Measurements from ENCODE around the gene JAML.

Gene JAML

DNA sequence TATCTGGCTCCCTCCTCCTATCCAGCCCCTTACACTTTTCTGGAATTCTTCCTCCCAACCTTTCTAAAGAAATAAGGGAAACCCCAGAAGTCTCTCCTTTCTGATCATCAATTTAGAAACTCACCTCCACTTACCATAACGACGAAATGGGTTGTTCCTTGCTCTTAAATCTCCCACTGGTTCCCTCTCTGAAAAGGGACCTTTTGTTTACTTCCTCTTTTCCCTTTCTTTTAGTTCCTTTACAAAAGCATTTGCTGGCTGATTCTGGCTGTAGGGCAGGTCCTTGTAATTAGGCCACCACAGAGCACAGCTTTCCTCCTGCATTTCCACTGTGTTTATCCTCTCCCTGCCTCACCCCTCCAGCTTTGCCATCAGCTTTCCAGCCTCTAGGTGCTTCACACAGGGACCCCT, 12.0 kb downstream of the JAML start:
- no peaks in the 10 kb centered on the region for H3K36me3 ChIP-seq (ENCODE audit: control insufficient read depth, low read depth, low read length)
- H3K9me3 ChIP-seq (ENCODE audit: control insufficient read depth, low read depth, low read length) = no peaks in the 10 kb centered on the region
- H3K27me3 ChIP-seq (ENCODE audit: control insufficient read depth, insufficient read depth, low read length) = no peaks in the 10 kb centered on the region
- no peak overlapping the region for H3K4me3 ChIP-seq (ENCODE audit: low read length)
- H3K4me1 ChIP-seq (ENCODE audit: control insufficient read depth, low read depth, low read length) = peaks cover 32% of the 10 kb centered on the region
- H3K27ac ChIP-seq (ENCODE audit: low read length) = no peak overlapping the region
- no peak overlapping the region for H3K9ac ChIP-seq (ENCODE audit: low read length)

DNA sequence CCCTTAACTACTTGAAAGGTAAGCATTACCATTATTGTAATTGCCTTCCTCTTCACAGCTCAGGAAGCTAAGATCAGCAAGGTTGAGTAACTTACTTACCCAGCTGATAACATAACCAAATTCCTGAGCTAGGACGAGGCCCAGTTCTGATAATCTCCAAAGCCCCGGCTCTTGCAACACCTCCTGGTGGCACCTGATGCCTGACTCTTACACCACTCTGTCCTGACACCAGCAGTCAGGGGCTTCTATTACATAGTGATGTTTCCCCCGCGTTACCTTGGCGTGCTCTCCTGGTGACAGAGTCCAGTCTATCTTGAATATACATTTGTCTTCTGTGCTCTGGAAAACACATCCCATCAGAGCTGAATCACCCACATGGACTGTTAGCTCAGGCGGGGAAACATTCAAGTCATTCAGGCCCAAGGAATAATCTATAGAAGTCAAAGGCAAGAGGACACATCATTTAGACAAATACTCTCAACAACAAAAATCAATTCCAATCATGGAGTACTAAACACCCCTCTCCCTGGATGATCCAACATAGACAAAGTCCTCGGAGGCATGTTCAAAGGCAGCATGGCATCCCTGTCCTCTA, 12.6 kb downstream of the JAML start:
- Histone ChIP-seq H3K9me3 (ENCODE audit: control insufficient read depth, low read depth, low read length) (no peaks in the 10 kb centered on the region), H3K4me1 (ENCODE audit: control insufficient read depth, low read depth, low read length) (peaks cover 32% of the 10 kb centered on the region), H3K36me3 (ENCODE audit: control insufficient read depth, low read depth, low read length) (no peaks in the 10 kb centered on the region), H3K9ac (ENCODE audit: low read length) (no peak overlapping the region), H3K27ac (ENCODE audit: low read length) (no peak overlapping the region), H3K4me3 (ENCODE audit: low read length) (no peak overlapping the region), H3K27me3 (ENCODE audit: control insufficient read depth, insufficient read depth, low read length) (no peaks in the 10 kb centered on the region)

- H3K9me3 ChIP-seq (ENCODE audit: control insufficient read depth, low read depth, low read length) = no peaks in the 10 kb centered on the region
- peaks cover 35% of the 10 kb centered on the region for H3K4me1 ChIP-seq (ENCODE audit: control insufficient read depth, low read depth, low read length)
- no peak overlapping the region for H3K9ac ChIP-seq (ENCODE audit: low read length)
- no peak overlapping the region for H3K27ac ChIP-seq (ENCODE audit: low read length)
- no peaks in the 10 kb centered on the region for H3K36me3 ChIP-seq (ENCODE audit: control insufficient read depth, low read depth, low read length)
- H3K4me3 ChIP-seq (ENCODE audit: low read length) = peak overlapping the region; percentile 0
- no peaks in the 10 kb centered on the region for H3K27me3 ChIP-seq (ENCODE audit: control insufficient read depth, insufficient read depth, low read length)
Measured at GRCh38 chr11:118211006-118211405, 13.8 kb downstream of the JAML start.

- Histone ChIP-seq H3K9me3 (ENCODE audit: control insufficient read depth, low read depth, low read length) (no peaks in the 10 kb centered on the region), H3K27me3 (ENCODE audit: control insufficient read depth, insufficient read depth, low read length) (no peaks in the 10 kb centered on the region), H3K36me3 (ENCODE audit: control insufficient read depth, low read depth, low read length) (no peaks in the 10 kb centered on the region), H3K27ac (ENCODE audit: low read length) (no peak overlapping the region), H3K4me1 (ENCODE audit: control insufficient read depth, low read depth, low read length) (peaks cover 35% of the 10 kb centered on the region), H3K9ac (ENCODE audit: low read length) (no peak overlapping the region), H3K4me3 (ENCODE audit: low read length) (no peak overlapping the region)
Measured at GRCh38 chr11:118210323-118210722, 14.5 kb downstream of the JAML start.

DNA sequence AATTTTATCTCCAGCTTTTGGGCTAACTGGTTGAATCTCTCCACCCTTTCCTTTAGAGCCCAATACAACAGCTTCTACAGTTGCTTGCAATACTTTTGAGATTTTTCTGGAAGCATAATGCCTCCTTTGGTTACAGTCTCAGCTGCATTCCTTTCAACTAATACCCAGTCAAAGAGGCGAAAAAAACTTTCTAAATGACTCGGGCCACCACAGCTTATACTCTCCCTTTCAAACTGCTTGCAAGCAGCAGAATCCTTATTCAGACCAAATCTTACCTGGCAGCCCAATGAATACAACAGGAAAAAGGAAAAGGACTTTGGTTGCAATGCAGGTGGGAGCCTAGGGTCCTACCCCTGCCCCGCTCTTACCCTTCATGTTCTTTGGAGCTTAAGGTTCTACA, 15.8 kb downstream of the JAML start:
- no peak overlapping the region for H3K4me3 ChIP-seq (ENCODE audit: low read length)
- no peak overlapping the region for H3K27ac ChIP-seq (ENCODE audit: low read length)
- no peaks in the 10 kb centered on the region for H3K9me3 ChIP-seq (ENCODE audit: control insufficient read depth, low read depth, low read length)
- peaks cover 35% of the 10 kb centered on the region for H3K4me1 ChIP-seq (ENCODE audit: control insufficient read depth, low read depth, low read length)
- no peak overlapping the region for H3K9ac ChIP-seq (ENCODE audit: low read length)
- H3K36me3 ChIP-seq (ENCODE audit: control insufficient read depth, low read depth, low read length) = no peaks in the 10 kb centered on the region
- H3K27me3 ChIP-seq (ENCODE audit: control insufficient read depth, insufficient read depth, low read length) = no peaks in the 10 kb centered on the region

GRCh38 chr11:118207079-118207478, 17.7 kb downstream of the JAML start:
- H3K4me1 ChIP-seq (ENCODE audit: control insufficient read depth, low read depth, low read length) = peaks cover 21% of the 10 kb centered on the region
- no peak overlapping the region for H3K9ac ChIP-seq (ENCODE audit: low read length)
- H3K9me3 ChIP-seq (ENCODE audit: control insufficient read depth, low read depth, low read length) = no peaks in the 10 kb centered on the region
- no peaks in the 10 kb centered on the region for H3K27me3 ChIP-seq (ENCODE audit: control insufficient read depth, insufficient read depth, low read length)
- H3K36me3 ChIP-seq (ENCODE audit: control insufficient read depth, low read depth, low read length) = no peaks in the 10 kb centered on the region
- no peak overlapping the region for H3K27ac ChIP-seq (ENCODE audit: low read length)
- H3K4me3 ChIP-seq (ENCODE audit: low read length) = no peak overlapping the region

DNA sequence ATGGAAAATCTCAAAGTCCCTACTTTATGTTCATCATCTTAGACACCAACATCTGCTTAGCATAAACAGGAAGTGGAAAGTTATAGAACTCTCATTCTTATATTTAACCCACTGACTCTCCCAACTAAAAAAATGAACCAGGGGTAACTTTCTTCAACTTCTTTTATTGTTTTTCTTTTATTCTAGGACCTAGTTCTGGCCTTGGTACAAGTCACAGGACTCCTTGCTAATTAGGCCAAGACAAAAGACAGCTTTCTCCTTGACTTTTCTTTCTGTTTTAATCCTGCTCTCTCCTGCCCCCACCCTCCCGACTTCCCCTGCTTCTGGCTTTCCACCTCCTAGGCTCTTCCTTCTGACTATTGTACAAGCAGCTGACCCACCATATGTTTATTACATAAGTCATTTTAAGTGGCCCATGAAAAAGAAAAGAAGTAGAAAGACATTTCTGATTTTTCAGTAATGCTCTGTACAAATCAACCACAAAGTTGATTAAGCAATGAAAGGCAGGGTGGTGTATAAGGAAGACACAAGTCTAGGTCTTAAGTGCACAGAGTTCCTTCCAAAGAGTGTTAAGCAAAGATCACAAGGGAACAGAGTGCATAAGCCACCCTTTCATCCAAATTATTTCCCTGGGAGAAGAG, 18.3 kb downstream of the JAML start:
- Histone ChIP-seq H3K27me3 (ENCODE audit: control insufficient read depth, insufficient read depth, low read length) (no peaks in the 10 kb centered on the region), H3K27ac (ENCODE audit: low read length) (no peak overlapping the region), H3K4me1 (ENCODE audit: control insufficient read depth, low read depth, low read length) (peaks cover 15% of the 10 kb centered on the region), H3K4me3 (ENCODE audit: low read length) (no peak overlapping the region), H3K9ac (ENCODE audit: low read length) (no peak overlapping the region), H3K9me3 (ENCODE audit: control insufficient read depth, low read depth, low read length) (no peaks in the 10 kb centered on the region), H3K36me3 (ENCODE audit: control insufficient read depth, low read depth, low read length) (no peaks in the 10 kb centered on the region)

- no peaks in the 10 kb centered on the region for H3K9me3 ChIP-seq (ENCODE audit: control insufficient read depth, low read depth, low read length)
- H3K9ac ChIP-seq (ENCODE audit: low read length) = no peak overlapping the region
- no peak overlapping the region for H3K27ac ChIP-seq (ENCODE audit: low read length)
- peaks cover 8% of the 10 kb centered on the region for H3K4me1 ChIP-seq (ENCODE audit: control insufficient read depth, low read depth, low read length)
- H3K27me3 ChIP-seq (ENCODE audit: control insufficient read depth, insufficient read depth, low read length) = no peaks in the 10 kb centered on the region
- no peak overlapping the region for H3K4me3 ChIP-seq (ENCODE audit: low read length)
- no peaks in the 10 kb centered on the region for H3K36me3 ChIP-seq (ENCODE audit: control insufficient read depth, low read depth, low read length)
Measured at GRCh38 chr11:118205606-118206378, 19.0 kb downstream of the JAML start.

DNA sequence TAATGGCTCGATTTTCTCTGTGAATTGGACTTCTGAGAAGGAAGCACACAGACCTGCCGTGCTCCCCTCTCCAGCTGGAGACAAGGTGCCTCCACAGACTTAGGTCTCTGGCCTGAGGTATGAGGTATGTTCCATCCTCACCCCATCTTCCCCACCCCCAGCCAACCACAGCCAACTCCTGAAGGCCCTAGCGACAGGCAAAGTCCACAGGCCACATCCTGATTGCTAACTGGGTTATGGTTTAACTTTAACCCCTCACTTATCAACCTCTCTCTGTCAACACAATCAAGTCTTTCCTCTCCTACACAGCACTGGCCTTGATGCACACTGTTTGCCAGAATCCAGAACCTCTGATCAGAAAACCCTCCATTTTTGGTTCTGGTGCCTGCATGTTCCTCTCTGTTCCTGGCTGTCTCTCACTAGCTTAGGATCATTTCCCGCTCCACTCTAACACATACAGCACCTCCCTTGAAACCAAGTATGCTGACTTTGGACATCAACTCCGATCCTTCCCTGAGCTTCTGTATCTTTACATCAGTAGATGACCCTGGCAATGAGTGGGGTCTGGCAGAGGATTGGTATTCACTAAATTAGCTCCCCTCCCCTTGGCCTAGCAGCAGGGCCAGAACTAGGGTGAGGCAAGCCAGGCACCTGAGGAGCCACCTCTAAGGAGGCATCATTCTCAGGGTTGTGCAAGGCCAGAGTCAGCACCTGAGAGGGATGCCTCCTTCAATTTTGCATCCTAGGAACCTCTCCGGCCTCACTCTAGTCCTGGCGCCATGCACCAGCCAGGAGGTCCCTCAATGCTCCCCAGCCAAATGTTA, 22.0 kb downstream of the JAML start:
- Histone ChIP-seq H3K27me3 (ENCODE audit: control insufficient read depth, insufficient read depth, low read length) (no peaks in the 10 kb centered on the region), H3K4me1 (ENCODE audit: control insufficient read depth, low read depth, low read length) (peaks cover 3% of the 10 kb centered on the region), H3K4me3 (ENCODE audit: low read length) (no peak overlapping the region), H3K27ac (ENCODE audit: low read length) (no peak overlapping the region), H3K36me3 (ENCODE audit: control insufficient read depth, low read depth, low read length) (no peaks in the 10 kb centered on the region), H3K9me3 (ENCODE audit: control insufficient read depth, low read depth, low read length) (no peaks in the 10 kb centered on the region), H3K9ac (ENCODE audit: low read length) (no peak overlapping the region)

DNA sequence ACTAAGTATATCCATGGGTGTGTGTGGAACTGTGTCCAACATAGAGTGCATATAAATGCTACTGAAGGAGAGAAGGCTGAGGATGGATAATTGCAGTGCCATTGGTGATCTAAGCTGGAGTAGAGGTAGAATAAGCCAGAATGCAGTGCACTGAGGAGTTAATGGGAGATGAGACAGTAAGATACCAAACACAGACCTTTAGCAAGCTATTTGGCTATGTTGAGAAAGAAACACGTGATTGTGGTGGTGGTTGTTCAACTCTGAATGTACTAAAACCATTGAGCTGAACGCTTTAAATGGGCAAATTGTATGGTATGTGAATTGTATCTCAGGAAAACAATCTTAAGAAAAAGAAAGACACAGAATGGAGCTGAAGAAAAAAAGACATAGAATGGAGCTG, 22.8 kb downstream of the JAML start:
- Histone ChIP-seq H3K4me3 (ENCODE audit: low read length) (no peak overlapping the region), H3K27me3 (ENCODE audit: control insufficient read depth, insufficient read depth, low read length) (no peaks in the 10 kb centered on the region), H3K27ac (ENCODE audit: low read length) (no peak overlapping the region), H3K9ac (ENCODE audit: low read length) (no peak overlapping the region), H3K9me3 (ENCODE audit: control insufficient read depth, low read depth, low read length) (no peaks in the 10 kb centered on the region), H3K4me1 (ENCODE audit: control insufficient read depth, low read depth, low read length) (peaks cover 3% of the 10 kb centered on the region), H3K36me3 (ENCODE audit: control insufficient read depth, low read depth, low read length) (no peaks in the 10 kb centered on the region)

DNA sequence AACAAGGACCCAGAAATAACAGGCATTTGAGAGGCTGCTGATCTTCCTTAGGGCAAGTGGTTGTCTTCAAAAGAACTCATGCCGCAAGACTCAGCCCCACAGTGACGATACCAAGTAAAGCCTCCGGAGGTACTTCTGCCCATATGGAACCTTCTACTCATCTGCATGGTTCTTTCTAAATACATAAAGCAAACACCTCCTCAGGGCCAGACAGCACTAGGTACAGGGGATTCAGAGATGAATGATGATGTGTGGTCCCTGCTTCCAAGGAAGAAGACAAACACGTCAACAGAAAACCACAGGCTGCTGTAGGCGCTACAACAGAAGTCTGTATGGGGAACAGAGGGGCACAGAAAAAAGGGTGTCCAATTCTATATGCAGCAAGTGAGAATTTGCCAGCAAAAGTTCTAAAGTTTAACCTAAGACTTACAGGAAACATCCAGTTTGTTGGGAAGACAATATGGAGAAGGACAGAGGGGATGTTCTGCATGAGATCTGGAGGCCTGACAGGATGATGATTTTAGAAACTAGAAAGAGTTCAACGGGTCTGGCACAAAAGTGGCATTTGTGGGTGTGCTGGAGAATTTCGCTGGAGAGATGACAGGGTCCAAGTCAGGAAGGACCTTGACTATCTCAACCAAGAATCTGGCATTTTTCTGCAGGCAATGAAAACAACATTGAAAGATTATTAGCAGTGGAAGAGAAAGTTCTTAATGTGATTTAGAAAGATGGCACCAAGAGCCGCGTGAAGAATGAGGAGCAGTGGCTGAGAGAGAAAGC, 23.7 kb downstream of the JAML start:
- Histone ChIP-seq H3K9me3 (ENCODE audit: control insufficient read depth, low read depth, low read length) (no peaks in the 10 kb centered on the region), H3K4me3 (ENCODE audit: low read length) (no peak overlapping the region), H3K36me3 (ENCODE audit: control insufficient read depth, low read depth, low read length) (no peaks in the 10 kb centered on the region), H3K4me1 (ENCODE audit: control insufficient read depth, low read depth, low read length) (peaks cover 4% of the 10 kb centered on the region), H3K27me3 (ENCODE audit: control insufficient read depth, insufficient read depth, low read length) (no peaks in the 10 kb centered on the region), H3K27ac (ENCODE audit: low read length) (no peak overlapping the region), H3K9ac (ENCODE audit: low read length) (no peak overlapping the region)

All from iPS-18a (cell line).